Endothelial cell of umbilical vein (primary cell): ENCODE measurements around the gene PROZ. TPM values are rescaled to one million over a fixed set of nuclear protein-coding genes. Genes with fewer than 3 reads are reported as not detected.

Experiments used
- BruUV-seq: library from RNA; stranded (reverse); fragments of 400-500 nt; replicated peaks from 2 replicates; lab custom pipeline; 2021; lab: Mats Ljungman, UMichigan
- CTCF ChIA-PET: fragments of 300-600, 350-600 bp; sonication (Branson Sonifier 250); formaldehyde crosslinking; loops from one replicate; lab custom pipeline; 2021; ENCODE audit warnings: antibody characterized with exemption, inconsistent platforms; lab: Charles Lee
- POLR2A ChIA-PET: fragments of 300-600, 350-600 bp; sonication (Branson Sonifier 250); formaldehyde crosslinking; loops from one replicate; lab custom pipeline; 2021; ENCODE audit warnings: antibody characterized with exemption, inconsistent platforms; lab: Charles Lee
- DNase-seq: peaks from one replicate; pipeline ENCODE4 v3.0.0-alpha.2; 2011; ENCODE audit warnings: low read depth, low spot score
- FAIRE-seq: peaks from 2 replicates; lab custom pipeline; 2011; peaks lifted over from hg19 to GRCh38; lab: Jason Lieb, UNC
- H2AFZ ChIP-seq: 2 replicates; pipeline ENCODE4 v1.6.0; 2012; ENCODE audit warnings: low read depth, low read length, control low read depth, inconsistent platforms
- H3K27ac ChIP-seq: 2 replicates; pipeline ENCODE4 v1.5.1; 2011; ENCODE audit warnings: low read depth, mild to moderate bottlenecking, control low read depth, low read length, moderate library complexity; ENCODE audit not compliant: insufficient read depth
- H3K27me3 ChIP-seq, 2 experiments: 2 replicates each; pipeline versions ENCODE4 v1.6.0 to v1.6.1; 2011; ENCODE audit warnings: low read length in 2 of 2, mixed read lengths in 1 of 2; ENCODE audit not compliant: control insufficient read depth in 2 of 2, insufficient read depth in 2 of 2
- H3K36me3 ChIP-seq, 2 experiments: 2 replicates in 1 of 2; 3 replicates in 1 of 2; pipeline ENCODE4 v1.5.1; 2011; ENCODE audit warnings: low read length in 2 of 2, mild to moderate bottlenecking in 1 of 2, moderate library complexity in 1 of 2; ENCODE audit not compliant: control insufficient read depth in 2 of 2, insufficient read depth in 2 of 2; ENCODE audit errors: extremely low read depth in 1 of 2
- H3K4me1 ChIP-seq: 3 replicates; pipeline ENCODE4 v1.5.1; 2011; ENCODE audit warnings: mild to moderate bottlenecking, low read length; ENCODE audit not compliant: control insufficient read depth, insufficient read depth; ENCODE audit errors: extremely low read depth
- H3K4me2 ChIP-seq: 2 replicates; pipeline ENCODE4 v1.6.1; 2011; ENCODE audit warnings: low read length, control low read depth, mixed read lengths; ENCODE audit not compliant: insufficient read depth
- H3K4me3 ChIP-seq, 3 experiments: fragments of 200-600 bp in 1 of 3; sonication (generic), shearing (Covaris generic) in 1 of 3; replicated peaks in 1 of 3; 2 replicates each; pipeline ENCODE4 v1.5.1; 2011 to 2016; ENCODE audit warnings: control low read depth in 3 of 3, low read length in 3 of 3, mild to moderate bottlenecking in 2 of 3, inconsistent platforms in 1 of 3, low read depth in 1 of 3, moderate library complexity in 1 of 3; ENCODE audit not compliant: insufficient read depth in 1 of 3
- H3K79me2 ChIP-seq: 2 replicates; pipeline ENCODE4 v1.6.0; 2012; ENCODE audit warnings: low read length, inconsistent platforms; ENCODE audit not compliant: control insufficient read depth, insufficient read depth
- H3K9ac ChIP-seq: replicated peaks from 2 replicates; pipeline ENCODE3; 2011; ENCODE audit warnings: low read length, control low read depth; ENCODE audit not compliant: insufficient read depth; ENCODE audit errors: extremely low read depth
- H3K9me1 ChIP-seq: replicated peaks from 3 replicates; pipeline ENCODE4 v1.6.0; 2011; ENCODE audit warnings: mild to moderate bottlenecking, low read length; ENCODE audit not compliant: control insufficient read depth, insufficient read depth; ENCODE audit errors: extremely low read depth
- H3K9me3 ChIP-seq: replicated peaks from 2 replicates; pipeline ENCODE4 v1.5.1; 2012; ENCODE audit warnings: low read length, inconsistent platforms; ENCODE audit not compliant: control insufficient read depth, insufficient read depth
- H4K20me1 ChIP-seq: replicated peaks from 2 replicates; pipeline ENCODE3; 2011; ENCODE audit warnings: mild to moderate bottlenecking, low read length; ENCODE audit not compliant: control insufficient read depth, insufficient read depth; ENCODE audit errors: extremely low read depth
- CTCF ChIP-seq, 2 donors: IDR thresholded peaks; 1 replicate in 1 of 2; 2 replicates in 1 of 2; pipeline ENCODE4 v1.5.1; 2011; ENCODE audit warnings: low read length in 2 of 2, mild to moderate bottlenecking in 2 of 2, moderate library complexity in 2 of 2, control low read depth in 1 of 2, inconsistent platforms in 1 of 2, low read depth in 1 of 2; ENCODE audit not compliant: insufficient read depth in 1 of 2; ENCODE audit errors: extremely low read depth in 1 of 2
- EZH2 ChIP-seq: IDR thresholded peaks from 2 replicates; pipeline ENCODE4 v1.6.1; 2012; ENCODE audit warnings: borderline replicate concordance, low read depth, mild to moderate bottlenecking, moderate library complexity, low read length, inconsistent platforms; ENCODE audit not compliant: severe bottlenecking
- FOS ChIP-seq: IDR thresholded peaks from 2 replicates; pipeline ENCODE4 v1.6.1; 2011; ENCODE audit warnings: mild to moderate bottlenecking, low read length, moderate library complexity, borderline replicate concordance; ENCODE audit not compliant: insufficient read depth
- GATA2 ChIP-seq: IDR thresholded peaks from 2 replicates; pipeline ENCODE4 v1.7.0; 2011; ENCODE audit warnings: low read depth, mild to moderate bottlenecking, moderate library complexity, mixed read lengths, low read length; ENCODE audit not compliant: insufficient read length, insufficient read depth
- JUN ChIP-seq: IDR thresholded peaks from 2 replicates; pipeline ENCODE4 v1.6.1; 2011; ENCODE audit warnings: borderline replicate concordance, low read depth; ENCODE audit not compliant: insufficient read length, insufficient read depth
- MAX ChIP-seq: IDR thresholded peaks from 2 replicates; pipeline ENCODE4 v1.6.1; 2011; ENCODE audit not compliant: insufficient read depth, insufficient read length
- MYC ChIP-seq: IDR thresholded peaks from one replicate; pipeline ENCODE4 v1.6.1; 2011; ENCODE audit warnings: mild to moderate bottlenecking, low read depth, low read length
- POLR2A ChIP-seq: IDR thresholded peaks from 2 replicates; pipeline ENCODE4 v1.6.1; 2012; ENCODE audit warnings: low read depth, mild to moderate bottlenecking, control low read depth, low read length
- POLR2AphosphoS5 ChIP-seq: IDR thresholded peaks from 2 replicates; pipeline ENCODE4 v1.6.1; 2012; ENCODE audit warnings: low read depth, mild to moderate bottlenecking, control low read depth, low read length, moderate library complexity; ENCODE audit not compliant: insufficient read depth
- dilution Hi-C: fragments of 300-500 bp; cut with MboI; formaldehyde crosslinking; loops from one replicate; pipeline ENCODE4 v1.15.0; 2019; ENCODE audit warnings: low sequenced_read_pairs; ENCODE audit not compliant: extremely low pct_ligation_motif_present
- intact Hi-C: fragments of 100-400 bp; cut with micrococcal nuclease; formaldehyde crosslinking; loops from one replicate; pipeline ENCODE4 v1.10.0; 2022
- polyA plus RNA-seq, 4 experiments: library from polyadenylated mRNA; depleted of rRNA in 3 of 4; stranded (reverse) in 3 of 4; unstranded in 1 of 4; fragments of >200 nt; gene quantifications; 2 replicates each; pipeline versions ENCODE4 v1.2.1 to v1.2.3, GENCODE V29; 2011 to 2012; ENCODE audit warnings: missing spikeins in 1 of 4
- total RNA-seq: library from RNA; stranded (reverse); gene quantifications from 2 replicates; pipeline ENCODE4 v1.2.3, GENCODE V29; 2021

The PROZ gene
- total and polyA plus RNA-seq, 2 donors (not counting 3 experiments of a cell fraction or from before 2014, with no cell fraction given): not detected

- Histone ChIP-seq H3K36me3 (peaks cover 13 to 16% of the 10 kb centered on the region in 2 experiments), H2AFZ (no peak overlapping the region), H3K27me3 (no peaks in the 10 kb centered on the region), H3K9me1 (no peaks in the 10 kb centered on the region), H3K4me3 (no peak overlapping the region), H3K9ac (no peak overlapping the region), H3K4me2 (no peak overlapping the region), H3K9me3 (no peaks in the 10 kb centered on the region), H3K27ac (no peak overlapping the region), H4K20me1 (no peaks in the 10 kb centered on the region), H3K79me2 (peaks cover 19% of the 10 kb centered on the region), H3K4me1 (peaks cover 46% of the 10 kb centered on the region)
- ChIA-PET CTCF (no interaction called here), POLR2A (no interaction called here)
- no peak for DNase-seq
- intact Hi-C loops (no loop called here), dilution Hi-C loops (no loop called here)
- no peak for FAIRE-seq
- TF ChIP-seq POLR2A: no peak
- TF ChIP-seq MYC: no peak
- no peak for TF ChIP-seq FOS
- no peak for TF ChIP-seq JUN
- TF ChIP-seq GATA2: no peak
- TF ChIP-seq CTCF (IDR thresholded peaks at IDR 0.05; ENCODE audit: extremely low read depth in 1 of 2, insufficient read depth in 1 of 2, low read depth in 1 of 2, low read length in 2 of 2): no peak
- no peak for TF ChIP-seq EZH2
- TF ChIP-seq POLR2AphosphoS5: no peak
- no peak for TF ChIP-seq MAX
- BruUV-seq: no TSS peak
These were observed 23.6 kb downstream of the PROZ start for GRCh38 chr13:113182046-113182445.
